NB4 (cell line): ENCODE data around the gene MB.

Source experiments
- DNase-seq: peaks from one replicate; pipeline ENCODE4 v3.0.0; 2010; ENCODE audit warnings: low read depth
- H3K4me3 ChIP-seq: one replicate; pipeline ENCODE4 v1.5.1; 2011; ENCODE audit warnings: mild to moderate bottlenecking, low read depth, low read length, moderate library complexity
- CTCF ChIP-seq: IDR thresholded peaks from one replicate; pipeline ENCODE4 v1.5.1; 2012; ENCODE audit warnings: low read depth, low read length
- MAX ChIP-seq: IDR thresholded peaks from 2 replicates; pipeline ENCODE4 v1.6.1; 2011; ENCODE audit warnings: low read depth, low read length
- MYC ChIP-seq: IDR thresholded peaks from 2 replicates; pipeline ENCODE4 v1.6.1; 2011; ENCODE audit warnings: low read depth, low read length
- POLR2A ChIP-seq: IDR thresholded peaks from 2 replicates; pipeline ENCODE4 v1.6.1; 2011; ENCODE audit warnings: mild to moderate bottlenecking; ENCODE audit not compliant: insufficient read length; ENCODE audit errors: extremely low read depth

The MB gene

GRCh38 chr22:35593891-35594470 lies 23.1 kb downstream of the MB start:
- no peak overlapping the region for H3K4me3 ChIP-seq
- DNase-seq = no peak
- TF ChIP-seq POLR2A (no peak), MAX (no peak), CTCF (no peak), MYC (no peak)

GRCh38 chr22:35593071-35593890 lies 23.8 kb downstream of the MB start:
- DNase-seq = no peak
- TF ChIP-seq POLR2A (no peak), MYC (no peak), MAX (no peak), CTCF (no peak)
- H3K4me3 ChIP-seq = no peak overlapping the region

GRCh38 chr22:35592418-35592967 lies 24.6 kb downstream of the MB start:
- DNase-seq = no peak
- TF ChIP-seq MAX (no peak), POLR2A (no peak), MYC (no peak), CTCF (no peak)
- no peak overlapping the region for H3K4me3 ChIP-seq

- no peak for DNase-seq
- TF ChIP-seq POLR2A (no peak), MAX (no peak), CTCF (no peak)
- H3K4me3 ChIP-seq = no peak overlapping the region
These were observed 25.3 kb downstream of the MB start for GRCh38 chr22:35591714-35592417.

GRCh38 chr22:35590634-35591295 lies 26.4 kb downstream of the MB start:
- TF ChIP-seq POLR2A (no peak), MYC (no peak), CTCF (no peak), MAX (no peak)
- no peak overlapping the region for H3K4me3 ChIP-seq
- no peak for DNase-seq
